Brain pericyte (primary cell): ENCODE measurements around the gene COBL.

Experiments
- DNase-seq: peaks from one replicate; pipeline ENCODE4 v3.0.0-alpha.2; 2012; ENCODE audit warnings: low read depth, low spot score

Gene COBL

DNA sequence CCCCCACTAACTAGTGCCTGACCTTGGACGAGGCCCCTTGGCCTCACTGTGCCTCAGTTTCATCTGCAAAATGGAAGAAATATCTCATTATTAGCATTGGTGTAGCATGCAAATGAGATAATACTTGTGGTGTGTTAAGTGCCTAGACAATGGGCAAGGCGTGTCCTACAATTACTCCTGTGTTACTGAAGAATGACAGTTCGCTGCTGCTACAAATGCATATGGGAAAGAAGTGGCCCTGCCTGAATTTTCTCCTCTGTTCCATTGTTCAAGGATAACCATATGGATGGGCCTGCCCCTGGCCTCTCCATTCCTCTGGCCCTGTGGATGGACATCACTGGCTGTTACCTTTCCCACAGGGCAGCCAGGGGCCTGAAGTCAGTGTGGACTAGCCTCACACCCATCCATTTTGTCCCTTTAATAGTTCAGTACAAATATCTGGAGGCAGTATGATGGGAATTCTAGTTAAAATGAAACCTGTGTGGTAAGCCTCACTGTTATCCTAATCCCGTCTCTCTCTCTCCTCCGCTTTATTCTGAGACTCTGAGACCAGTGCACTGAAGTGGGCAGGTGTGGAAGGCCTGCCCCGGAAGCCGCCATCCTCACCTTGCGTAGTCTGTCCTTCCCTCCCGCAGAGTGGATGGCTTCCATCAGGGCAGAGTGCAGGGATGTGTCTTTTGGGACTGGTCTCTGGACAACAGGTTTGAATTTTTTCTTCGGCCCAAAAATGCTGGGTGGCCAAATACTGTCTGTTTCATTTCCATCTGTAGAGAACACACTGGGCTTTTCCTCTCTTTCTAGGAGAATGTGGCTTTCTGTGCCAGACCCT, 289.3 kb downstream of the COBL start:
- no peak for DNase-seq

DNA sequence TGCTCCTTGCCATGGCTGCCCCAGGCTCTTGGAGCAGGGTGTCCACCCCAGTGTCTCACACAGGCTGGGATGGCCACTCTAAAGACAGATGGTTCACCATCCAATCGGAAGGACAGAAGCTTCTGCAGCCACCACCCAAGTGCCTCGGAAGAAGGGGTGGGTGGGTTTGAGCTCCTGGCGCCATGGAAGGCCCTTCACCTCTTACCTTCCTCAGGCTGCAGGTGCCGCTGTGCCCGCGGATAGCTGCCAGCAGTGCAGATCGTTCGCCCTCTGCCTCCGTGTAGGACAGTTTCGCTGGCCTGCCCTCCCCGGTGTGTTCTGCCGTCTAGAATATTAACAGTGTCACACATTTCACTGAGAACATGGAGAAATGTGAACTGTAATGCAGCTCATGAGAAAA, 290.3 kb downstream of the COBL start:
- no peak for DNase-seq

GRCh38 chr7:51025668-51026067, 290.9 kb downstream of the COBL start:
- DNase-seq: no peak

DNA sequence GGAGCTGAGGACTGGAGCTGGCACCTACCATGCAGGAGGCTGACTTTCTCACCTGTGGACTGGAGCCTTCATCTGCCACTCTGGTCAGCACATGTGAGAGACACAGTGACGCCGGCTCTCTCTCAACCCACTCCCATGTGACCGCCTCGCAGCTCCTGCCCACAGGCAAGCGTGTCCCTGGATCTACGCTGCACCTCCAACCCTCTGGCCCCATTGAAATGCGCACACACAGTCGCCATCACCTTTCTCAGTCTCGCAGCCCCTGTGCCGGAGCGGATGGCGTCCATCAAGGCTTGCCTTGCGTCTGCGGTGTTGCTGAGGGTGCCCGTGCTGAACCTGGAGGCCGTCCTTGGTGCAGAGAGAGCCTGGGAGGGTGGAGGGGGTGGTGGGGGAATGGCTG, 291.7 kb downstream of the COBL start:
- DNase-seq: no peak

GRCh38 chr7:51023547-51023946, 293.1 kb downstream of the COBL start:
- no peak for DNase-seq

DNA sequence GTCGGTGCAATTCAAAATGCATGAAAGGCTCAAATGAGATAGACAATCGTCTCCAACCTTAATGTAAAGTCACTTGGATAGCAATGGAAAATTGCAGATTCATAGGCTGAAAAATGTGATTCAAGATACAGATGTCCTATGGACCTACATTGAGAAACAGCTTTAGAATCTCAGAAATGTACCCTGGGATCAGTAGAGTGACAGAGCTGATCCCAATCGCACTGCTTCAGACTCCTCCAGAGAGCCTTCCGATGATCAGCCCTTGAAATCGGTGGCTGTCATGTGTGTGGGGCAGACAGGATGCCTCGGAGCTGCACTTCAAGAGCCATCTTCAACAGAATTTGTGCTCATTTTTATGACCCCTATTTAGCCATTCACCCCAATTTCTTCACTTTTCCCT, 293.8 kb downstream of the COBL start:
- no peak for DNase-seq

DNA sequence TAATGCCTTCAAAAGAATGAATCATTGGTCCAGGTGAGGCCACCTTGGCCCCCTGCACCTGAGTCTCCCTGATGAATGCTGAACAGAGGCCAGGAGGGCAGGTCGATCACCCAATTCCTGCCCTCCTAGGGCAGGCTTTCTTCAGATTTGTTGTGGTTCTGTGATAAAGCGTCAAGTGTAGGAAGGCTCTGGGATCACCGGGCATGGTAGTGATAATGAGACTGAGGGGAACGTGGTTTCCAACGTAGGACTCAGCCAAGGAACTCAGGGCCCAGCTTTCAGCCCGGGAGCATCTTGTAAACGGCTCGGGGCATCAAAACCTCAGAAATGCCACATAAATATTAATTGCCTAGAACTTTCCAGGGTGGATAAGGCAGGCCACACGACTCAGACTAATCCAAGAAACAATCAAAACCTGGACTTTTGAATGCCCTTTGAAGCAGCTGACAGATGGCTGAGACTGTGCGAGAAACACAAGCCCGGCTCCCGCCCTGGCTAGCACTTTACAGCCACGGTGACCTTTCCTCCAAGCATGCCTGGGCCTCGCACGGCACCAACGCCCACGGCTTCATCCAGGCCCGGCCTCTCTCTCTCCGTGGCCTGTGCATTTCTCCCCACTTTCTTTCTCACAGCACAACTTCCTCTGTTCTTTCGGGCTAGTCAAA, 294.6 kb downstream of the COBL start:
- no peak for DNase-seq

GRCh38 chr7:51020944-51021343, 295.7 kb downstream of the COBL start:
- DNase-seq: no peak

DNA sequence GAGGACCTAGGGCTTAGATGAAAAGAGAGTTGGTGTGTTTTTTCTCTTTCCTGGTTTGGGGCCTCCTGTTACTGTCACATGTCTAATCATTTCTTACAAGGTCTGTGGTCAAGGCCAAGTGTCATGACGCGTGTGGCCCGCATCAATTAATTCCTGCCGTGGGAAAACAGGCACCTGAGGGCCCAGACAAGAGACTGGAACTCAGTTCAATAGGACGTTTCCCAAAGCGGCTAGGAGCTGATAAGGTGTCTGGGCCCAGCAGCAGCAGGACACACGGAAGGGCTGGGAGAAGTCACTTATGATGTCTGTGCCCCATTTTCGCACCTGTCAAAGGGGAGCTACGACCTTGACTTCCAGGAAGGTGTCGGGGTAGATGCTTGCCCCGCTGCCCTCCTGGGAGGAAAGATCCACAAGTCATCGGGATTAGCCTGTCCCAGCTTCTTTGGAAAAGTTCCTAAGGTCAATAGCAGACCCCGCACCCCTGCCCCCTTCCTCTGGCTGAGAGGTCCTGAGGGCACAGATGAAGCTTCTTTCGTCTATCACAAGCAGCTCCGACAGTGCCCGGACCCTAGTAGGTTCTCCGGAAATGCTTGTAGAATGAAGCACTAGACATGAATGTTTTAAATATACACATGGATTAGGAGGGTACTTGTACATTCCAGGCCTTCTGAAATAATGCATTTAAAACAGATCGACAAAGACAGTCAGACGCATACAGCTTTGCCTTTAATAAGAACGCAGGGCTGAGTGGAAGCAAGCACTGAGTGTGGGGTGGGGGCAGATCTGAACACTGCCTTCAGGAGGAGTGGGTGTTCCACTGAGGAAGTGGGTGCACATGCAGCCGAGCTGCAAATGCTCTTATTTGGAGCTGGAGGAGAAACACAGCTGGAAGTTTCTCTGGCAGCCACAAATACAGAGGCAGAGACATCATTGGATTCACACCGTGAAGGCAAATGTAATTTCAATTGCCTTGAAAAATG, 296.4 kb downstream of the COBL start:
- no peak for DNase-seq

DNA sequence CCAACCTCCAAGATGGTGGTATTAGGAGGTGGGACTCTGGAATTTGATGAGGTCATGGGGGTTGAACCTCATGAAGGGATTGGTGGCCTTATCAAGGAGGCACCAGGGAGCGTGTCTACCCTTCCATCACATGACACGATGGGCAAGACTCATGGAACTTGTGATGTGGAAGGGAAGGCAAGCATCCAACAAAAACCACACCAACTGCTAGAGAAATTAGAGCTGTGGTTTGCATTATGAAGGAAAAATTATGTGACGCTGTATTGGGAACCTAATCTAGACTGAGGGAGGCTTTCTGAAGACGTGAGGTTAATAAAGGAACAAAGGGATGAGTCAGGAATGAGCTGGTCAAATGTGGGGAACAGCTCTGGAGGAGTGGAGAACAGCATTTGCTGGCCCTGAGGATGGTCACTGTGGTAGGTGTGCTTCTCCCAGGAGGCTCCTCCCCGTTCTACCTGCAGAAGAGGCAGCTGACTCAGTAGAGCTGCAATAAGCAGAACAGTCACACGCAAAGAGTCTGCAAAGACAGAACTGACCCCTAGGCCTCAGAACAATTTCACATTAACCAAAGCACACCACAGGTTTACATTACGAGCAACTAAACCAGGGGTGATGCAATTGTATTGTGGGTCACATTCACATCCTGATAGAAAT, 297.3 kb downstream of the COBL start:
- DNase-seq: no peak

DNA sequence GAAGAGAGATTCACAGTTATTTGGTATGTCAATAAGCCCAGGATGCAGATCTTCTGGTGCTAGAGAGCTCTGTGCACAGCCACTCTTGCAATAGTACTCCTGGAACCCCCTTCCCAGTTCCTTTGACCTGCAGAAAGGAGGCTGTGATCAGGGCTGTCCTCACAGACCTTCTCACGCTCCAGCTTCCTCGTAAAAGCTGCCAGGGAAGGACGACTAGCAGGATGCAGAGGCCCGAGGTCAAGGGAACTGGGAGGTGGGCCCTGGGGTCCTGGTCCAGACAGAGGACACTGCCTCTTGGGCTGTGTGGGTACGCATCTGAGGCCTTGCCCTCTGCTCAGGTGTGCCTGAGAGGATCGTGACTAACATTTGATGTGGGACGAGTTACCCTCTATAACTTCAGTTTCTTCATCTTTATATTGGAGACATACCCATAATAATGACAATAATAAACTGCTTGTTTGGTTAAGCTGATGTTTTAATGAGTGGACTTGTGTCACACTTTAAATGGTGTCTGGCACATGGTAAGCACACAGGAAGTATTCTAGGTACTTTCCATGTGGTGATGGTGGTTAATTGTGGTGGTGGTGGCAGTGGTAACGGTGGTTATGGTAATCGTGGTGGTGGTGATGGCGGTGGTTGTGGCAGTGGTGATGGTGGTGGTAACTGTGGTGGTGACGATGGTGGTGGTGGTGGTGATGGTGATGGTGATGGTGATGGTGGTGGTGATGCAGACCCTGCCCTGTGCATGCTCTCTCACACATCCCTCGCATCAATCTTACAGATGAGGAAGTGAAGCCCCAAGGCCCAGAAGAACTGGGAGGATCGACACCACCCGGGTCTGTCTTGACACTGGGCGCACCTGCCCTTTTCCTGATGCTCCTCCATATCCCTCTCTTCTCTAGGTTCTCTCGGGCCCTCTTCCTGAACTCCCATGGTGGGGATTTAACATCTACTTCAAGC, 298.8 kb downstream of the COBL start:
- DNase-seq: no peak

GRCh38 chr7:51016546-51016945, 300.1 kb downstream of the COBL start:
- no peak for DNase-seq

DNA sequence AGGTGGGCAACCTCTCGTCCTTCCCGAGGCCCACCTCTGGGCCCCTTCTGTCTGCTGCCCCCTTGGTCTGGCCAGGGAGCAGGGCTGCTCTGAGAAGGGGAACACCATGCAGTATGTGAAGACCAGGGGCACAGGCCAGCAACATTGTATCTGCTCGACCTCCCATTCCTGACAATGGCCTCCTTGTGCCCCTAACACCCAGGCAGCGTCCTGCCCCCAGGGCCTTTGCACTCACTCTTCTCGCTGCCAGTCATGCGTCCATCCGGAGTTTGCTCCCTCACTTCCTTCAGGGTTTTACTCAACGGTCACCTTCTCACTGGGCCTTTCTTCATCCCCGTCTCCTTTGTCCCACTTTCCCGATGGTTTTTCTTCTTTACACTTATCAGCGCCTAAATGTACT, 301.0 kb downstream of the COBL start:
- no peak for DNase-seq

DNA sequence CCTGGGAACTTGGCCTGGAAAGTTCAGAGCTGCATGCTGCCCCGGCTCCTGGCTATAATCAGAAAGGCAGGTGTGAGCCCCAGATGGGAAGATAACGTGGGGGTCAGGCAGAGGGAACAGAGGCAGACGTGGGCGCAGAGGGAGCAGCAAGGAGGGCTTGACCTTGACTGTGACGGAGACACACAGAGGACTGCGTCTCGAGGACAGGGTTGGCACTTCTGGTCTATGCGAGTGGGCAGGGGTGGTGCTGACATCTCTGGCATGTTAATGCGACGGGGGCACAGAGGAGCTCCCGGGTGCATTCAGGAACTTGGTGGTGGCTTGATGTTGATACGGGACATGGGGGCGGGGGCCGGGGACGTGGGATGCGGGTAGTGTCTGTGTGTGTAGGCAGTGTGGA, 301.8 kb downstream of the COBL start:
- no peak for DNase-seq

- no peak for DNase-seq
Observed at GRCh38 chr7:51013861-51014511, 302.6 kb downstream of the COBL start.

DNA sequence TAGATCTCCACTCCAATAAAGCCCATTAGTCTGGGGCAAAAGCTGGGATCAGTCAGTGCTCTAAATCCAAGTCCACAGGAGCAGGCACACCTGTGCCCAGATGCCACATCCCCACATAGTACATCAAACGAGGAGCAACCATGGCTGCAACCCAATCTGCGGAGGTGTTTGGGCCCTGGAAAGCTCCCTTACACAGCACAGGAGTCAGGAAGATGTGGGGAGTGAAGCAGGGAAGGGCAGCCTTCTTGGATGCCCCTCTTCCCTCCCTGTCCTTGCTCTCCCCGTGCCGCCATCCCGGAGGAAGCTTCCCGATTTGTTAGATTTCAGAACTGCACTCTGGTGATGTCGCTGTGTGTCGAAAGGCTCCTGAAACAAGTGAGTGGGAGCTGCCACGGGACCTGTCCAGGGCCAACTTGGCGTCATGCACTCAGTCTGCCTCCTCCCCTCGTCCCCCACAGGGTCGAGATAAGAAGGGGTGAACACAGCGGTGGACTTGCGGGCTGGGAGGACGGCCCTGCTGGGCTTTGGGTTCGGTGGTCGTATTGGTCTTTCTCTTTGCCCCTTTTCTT, 303.3 kb downstream of the COBL start:
- DNase-seq: no peak

- DNase-seq: no peak
Observed at GRCh38 chr7:51012569-51013217, 303.9 kb downstream of the COBL start.

- no peak for DNase-seq
Observed at GRCh38 chr7:51011710-51012350, 304.8 kb downstream of the COBL start.

DNA sequence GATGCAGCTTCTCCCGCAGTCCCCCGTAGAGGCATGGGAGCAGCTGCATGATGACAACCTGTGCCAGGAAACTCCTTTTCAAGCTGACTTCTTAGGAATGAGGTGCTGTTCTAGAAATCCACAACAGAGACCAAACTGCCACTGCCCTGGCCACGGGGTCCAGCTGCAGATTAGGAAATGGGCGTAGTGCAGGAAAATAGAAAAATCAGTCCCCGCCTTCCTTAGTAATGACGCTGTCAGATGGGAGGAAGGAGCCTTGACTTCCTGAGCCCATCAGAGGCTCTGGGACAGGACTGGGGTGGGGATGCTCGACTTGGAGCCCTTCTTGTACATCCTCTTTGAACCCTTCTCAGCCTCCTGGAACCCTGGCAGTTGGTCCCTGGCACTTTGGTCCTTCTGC, 306.1 kb downstream of the COBL start:
- DNase-seq: no peak
